Effector memory CD4-positive, alpha-beta T cell (primary cell): ENCODE results near the gene JSRP1.
"Not testable (repeated sequence)": the region's sequence is repeated elsewhere in the genome, so short reads cannot be mapped to it uniquely, and the experiment has no call there.

ENCODE experiments used
- DNase-seq, 3 donors: peaks; one replicate each; pipeline ENCODE4 v3.0.0-alpha.2; 2020
- H3K27ac ChIP-seq: 2 replicates; pipeline ENCODE4 v1.7.0; 2013; ENCODE audit warnings: mild to moderate bottlenecking, low read length, moderate library complexity; ENCODE audit not compliant: insufficient read depth, poor library complexity, severe bottlenecking
- H3K27me3 ChIP-seq: replicated peaks from 2 replicates; pipeline ENCODE4 v1.7.0; 2013; ENCODE audit warnings: mild to moderate bottlenecking, low read length; ENCODE audit not compliant: insufficient read depth, control insufficient read depth, poor library complexity, severe bottlenecking
- H3K36me3 ChIP-seq: 2 replicates; pipeline ENCODE4 v1.7.0; 2013; ENCODE audit warnings: mild to moderate bottlenecking, low read length, moderate library complexity; ENCODE audit not compliant: control insufficient read depth, insufficient read depth
- H3K4me1 ChIP-seq: 2 replicates; pipeline ENCODE4 v1.7.0; 2013; ENCODE audit warnings: low read length, mild to moderate bottlenecking; ENCODE audit not compliant: control insufficient read depth, insufficient read depth, poor library complexity, severe bottlenecking
- H3K4me3 ChIP-seq: 2 replicates; pipeline ENCODE4 v1.7.0; 2013; ENCODE audit warnings: low read length, low read depth, mild to moderate bottlenecking; ENCODE audit not compliant: insufficient read depth, poor library complexity, severe bottlenecking
- H3K9me3 ChIP-seq: 2 replicates; pipeline ENCODE4 v1.7.0; 2013; ENCODE audit warnings: mild to moderate bottlenecking, low read length, moderate library complexity; ENCODE audit not compliant: control insufficient read depth

Gene JSRP1

GRCh38 chr19:2282062-2282861 lies 26.0 kb upstream of the JSRP1 start, which contains the start of gene PEAK3:
PEAK3 (minus strand) TSS chr19:2282175; CDS start chr19:2280931, 1,244 bp downstream.
- Histone ChIP-seq H3K4me3 (peak within 1 kb of the TSS; percentile 15), H3K9me3 (no peaks in the 10 kb centered on the region), H3K4me1 (peaks cover 8% of the 10 kb centered on the region), H3K27ac (no peak within 1 kb of the TSS), H3K36me3 (no peaks in the 10 kb centered on the region), H3K27me3 (no peaks in the 10 kb centered on the region)
- no peak for DNase-seq

GRCh38 chr19:2281265-2282061 lies 25.2 kb upstream of the JSRP1 start:
- not testable (repeated sequence) for H3K36me3 ChIP-seq, H3K9me3 ChIP-seq, DNase-seq, H3K4me1 ChIP-seq, H3K27me3 ChIP-seq, H3K27ac ChIP-seq
- peak overlapping the region; percentile 15 for H3K4me3 ChIP-seq

- no peak overlapping the region for H3K4me3 ChIP-seq
- DNase-seq: no peak
- no peaks in the 10 kb centered on the region for H3K27me3 ChIP-seq
- H3K9me3 ChIP-seq: no peaks in the 10 kb centered on the region
- peaks cover 4% of the 10 kb centered on the region for H3K36me3 ChIP-seq
- H3K27ac ChIP-seq: no peak overlapping the region
- peaks cover 8% of the 10 kb centered on the region for H3K4me1 ChIP-seq
Observed at GRCh38 chr19:2280633-2281264, 24.5 kb upstream of the JSRP1 start.

DNA sequence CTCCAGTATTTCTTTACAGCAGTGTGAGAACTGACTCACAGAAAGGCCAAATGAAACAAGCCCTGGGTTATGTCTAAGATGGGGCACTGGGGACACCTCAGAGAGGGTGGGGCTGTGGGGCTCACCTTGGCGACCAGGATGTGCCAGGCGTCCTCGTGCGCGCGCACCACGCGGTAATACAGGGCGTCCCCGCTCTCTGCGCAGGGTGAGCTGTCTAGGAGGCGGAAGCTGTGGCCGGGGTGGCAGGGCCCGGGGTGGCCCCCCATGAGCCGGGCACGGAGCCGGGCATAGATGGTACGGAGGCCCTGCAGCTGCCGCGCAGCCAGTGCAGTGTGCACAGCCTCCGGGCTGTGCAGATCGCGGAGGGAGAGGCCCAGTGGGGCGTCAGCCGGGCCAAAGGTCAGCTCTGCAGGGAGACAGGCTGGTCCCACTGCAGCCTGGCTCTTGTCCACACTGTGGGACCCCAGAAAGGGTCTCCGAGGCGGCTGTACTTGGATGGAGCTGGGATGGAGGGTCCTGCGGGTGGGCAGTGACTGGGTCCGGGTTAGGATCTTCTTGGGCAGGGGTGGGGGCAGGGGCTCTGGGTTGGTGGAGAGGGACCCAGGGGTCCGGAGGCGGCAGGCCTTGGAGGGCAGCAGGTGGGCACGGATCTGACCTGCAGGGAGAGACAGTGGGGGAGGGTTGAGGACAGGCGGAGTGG lies 22.4 kb upstream of the JSRP1 start:
- Histone ChIP-seq H3K9me3 (no peaks in the 10 kb centered on the region), H3K27ac (no peak overlapping the region), H3K4me3 (no peak overlapping the region), H3K36me3 (peaks cover 4% of the 10 kb centered on the region), H3K27me3 (no peaks in the 10 kb centered on the region), H3K4me1 (peaks cover 17% of the 10 kb centered on the region)
- no peak for DNase-seq

DNA sequence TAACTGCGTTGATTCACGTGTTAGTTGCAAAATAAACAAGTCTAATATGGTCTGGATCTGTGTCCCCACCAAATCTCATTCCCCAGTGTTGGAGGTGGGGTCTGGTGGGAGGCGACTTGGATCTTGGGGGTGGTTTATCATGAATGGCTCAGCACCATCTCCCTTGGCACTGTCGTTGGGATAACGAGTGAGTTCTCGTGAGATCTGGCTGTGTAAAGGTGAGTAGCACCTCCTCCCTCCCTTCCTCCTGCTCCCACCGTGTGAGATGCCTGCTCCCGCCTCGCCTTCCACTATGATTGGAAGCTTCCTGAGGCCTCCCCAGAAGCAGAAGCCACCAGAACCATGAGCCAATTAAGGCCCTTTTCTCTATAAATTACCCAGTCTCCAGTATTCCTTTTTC lies 20.9 kb upstream of the JSRP1 start:
- Histone ChIP-seq H3K4me1 (peaks cover 26% of the 10 kb centered on the region), H3K9me3 (no peaks in the 10 kb centered on the region), H3K27ac (no peak overlapping the region), H3K27me3 (no peaks in the 10 kb centered on the region), H3K36me3 (peaks cover 13% of the 10 kb centered on the region), H3K4me3 (no peak overlapping the region)
- no peak for DNase-seq

GRCh38 chr19:2276429-2276986 lies 20.3 kb upstream of the JSRP1 start:
- Histone ChIP-seq H3K27me3 (no peaks in the 10 kb centered on the region), H3K36me3 (peaks cover 16% of the 10 kb centered on the region), H3K9me3 (no peaks in the 10 kb centered on the region), H3K4me1 (peaks cover 25% of the 10 kb centered on the region), H3K27ac (no peak overlapping the region), H3K4me3 (no peak overlapping the region)
- DNase-seq: no peak

DNA sequence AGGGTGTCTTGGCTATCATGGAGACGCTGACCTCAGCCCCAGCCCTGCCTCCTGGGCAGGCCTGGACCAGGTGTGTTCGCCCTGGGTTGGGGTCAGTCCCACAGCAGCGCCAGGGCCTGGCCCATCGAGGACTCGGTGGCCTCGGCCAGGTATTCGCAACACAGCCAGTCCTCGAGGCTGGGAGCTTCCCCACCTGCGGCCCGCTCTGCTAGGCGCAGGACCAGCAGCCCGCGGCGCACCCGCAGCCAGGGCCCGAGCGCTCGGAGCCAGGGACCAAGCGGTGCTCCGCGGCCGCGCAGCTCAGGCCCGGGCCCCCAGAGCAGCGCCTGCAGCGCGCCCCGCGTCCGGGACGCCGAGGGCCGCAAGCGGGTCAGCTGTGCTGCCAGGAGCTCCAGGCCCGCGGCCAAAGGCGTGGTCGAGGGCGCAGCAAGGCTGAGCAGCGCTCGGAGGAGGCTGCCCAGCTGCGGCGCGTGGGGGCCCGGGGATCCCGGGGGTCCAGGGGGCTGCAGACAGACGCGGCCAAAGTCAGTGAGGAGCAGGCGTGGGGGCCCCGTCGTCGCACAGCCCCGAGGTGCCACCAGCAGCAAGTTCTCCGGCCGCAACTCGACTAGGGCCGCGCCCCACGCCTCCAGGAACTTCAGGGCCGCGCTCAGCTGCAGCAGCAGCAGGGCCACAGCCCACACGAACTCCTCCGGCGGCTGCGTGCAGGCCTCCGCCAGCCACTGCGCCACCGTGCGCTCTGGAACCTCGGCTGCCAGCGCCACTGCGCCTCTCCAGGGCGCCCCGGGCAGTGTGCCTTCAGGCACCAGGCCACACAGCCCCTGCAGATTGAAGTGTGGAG lies 19.6 kb upstream of the JSRP1 start:
- Histone ChIP-seq H3K4me3 (no peak overlapping the region), H3K27ac (no peak overlapping the region), H3K27me3 (no peaks in the 10 kb centered on the region), H3K9me3 (no peaks in the 10 kb centered on the region), H3K4me1 (peaks cover 26% of the 10 kb centered on the region), H3K36me3 (peaks cover 17% of the 10 kb centered on the region)
- DNase-seq: no peak

DNA sequence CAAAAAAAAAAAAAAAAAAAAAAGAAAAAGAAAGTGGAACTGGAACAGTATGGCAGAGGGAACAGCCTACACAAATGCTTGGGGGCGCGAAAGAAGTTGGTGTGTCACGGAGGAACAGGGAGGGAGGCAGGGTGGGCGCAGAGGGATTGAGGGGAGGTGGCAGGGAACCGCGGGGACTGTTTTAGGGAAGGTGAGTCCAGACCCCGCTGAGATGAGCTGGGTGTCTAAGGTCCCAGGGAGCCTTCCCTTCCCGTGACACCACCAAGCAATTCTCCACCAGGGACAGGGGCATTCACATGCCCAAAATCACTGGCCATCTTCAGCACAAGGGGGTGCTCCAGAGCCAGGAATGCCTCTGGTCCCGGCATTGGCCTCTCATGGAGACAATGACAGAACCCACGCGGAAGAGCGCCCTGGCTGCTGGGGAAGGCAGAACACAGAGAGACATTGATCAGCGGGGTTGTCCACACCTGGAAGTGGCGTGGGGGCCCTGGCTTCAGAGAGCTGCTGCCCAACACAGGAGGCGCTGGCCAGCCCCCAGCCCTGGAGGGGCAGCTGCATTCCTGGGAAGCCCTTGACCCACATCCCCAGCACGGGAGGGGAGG lies 18.8 kb upstream of the JSRP1 start:
- Histone ChIP-seq H3K27me3 (no peaks in the 10 kb centered on the region), H3K4me1 (peaks cover 26% of the 10 kb centered on the region), H3K9me3 (no peaks in the 10 kb centered on the region), H3K36me3 (peaks cover 17% of the 10 kb centered on the region), H3K4me3 (no peak overlapping the region), H3K27ac (no peak overlapping the region)
- no peak for DNase-seq
